HS-27A (cell line): Measurements from ENCODE around the gene ECM1.
A peak's percentile ranks its signal among the peaks of the same experiment; 100 is the strongest.

Experiments used
- DNase-seq: peaks from one replicate; pipeline ENCODE4 v3.0.0-alpha.2; 2012; ENCODE audit warnings: low read depth, missing footprints

Gene ECM1

DNA sequence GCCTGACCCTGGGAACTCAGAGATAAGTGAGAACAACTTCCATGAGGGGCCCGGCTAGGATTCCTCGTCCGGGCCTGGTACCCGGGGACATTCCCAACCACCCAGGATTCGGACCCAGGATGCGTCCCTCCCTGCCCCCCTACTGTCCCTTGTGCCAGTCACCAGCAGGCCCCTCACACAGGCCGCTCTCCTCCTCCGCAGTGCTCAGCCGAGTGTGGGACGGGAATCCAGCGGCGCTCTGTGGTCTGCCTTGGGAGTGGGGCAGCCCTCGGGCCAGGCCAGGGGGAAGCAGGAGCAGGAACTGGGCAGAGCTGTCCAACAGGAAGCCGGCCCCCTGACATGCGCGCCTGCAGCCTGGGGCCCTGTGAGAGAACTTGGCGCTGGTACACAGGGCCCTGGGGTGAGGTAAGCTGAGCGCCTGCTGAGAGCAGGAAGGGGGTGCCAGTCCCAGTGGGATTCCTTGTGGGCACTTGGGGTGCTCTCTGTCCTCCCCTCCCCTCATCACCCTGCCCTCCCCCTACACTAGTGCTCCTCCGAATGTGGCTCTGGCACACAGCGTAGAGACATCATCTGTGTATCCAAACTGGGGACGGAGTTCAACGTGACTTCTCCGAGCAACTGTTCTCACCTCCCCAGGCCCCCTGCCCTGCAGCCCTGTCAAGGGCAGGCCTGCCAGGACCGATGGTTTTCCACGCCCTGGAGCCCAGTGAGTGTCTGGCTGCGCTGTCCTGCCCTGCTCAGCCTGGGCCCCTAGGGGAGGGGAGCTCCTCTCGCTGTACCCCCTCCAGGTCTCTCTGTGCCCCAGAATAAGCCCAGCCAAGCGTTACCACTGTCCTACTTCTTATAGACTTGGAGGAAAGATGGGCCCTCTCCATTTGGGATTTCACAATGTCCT lies 51.1 kb downstream of the ECM1 start:
- DNase-seq, result no peak

DNA sequence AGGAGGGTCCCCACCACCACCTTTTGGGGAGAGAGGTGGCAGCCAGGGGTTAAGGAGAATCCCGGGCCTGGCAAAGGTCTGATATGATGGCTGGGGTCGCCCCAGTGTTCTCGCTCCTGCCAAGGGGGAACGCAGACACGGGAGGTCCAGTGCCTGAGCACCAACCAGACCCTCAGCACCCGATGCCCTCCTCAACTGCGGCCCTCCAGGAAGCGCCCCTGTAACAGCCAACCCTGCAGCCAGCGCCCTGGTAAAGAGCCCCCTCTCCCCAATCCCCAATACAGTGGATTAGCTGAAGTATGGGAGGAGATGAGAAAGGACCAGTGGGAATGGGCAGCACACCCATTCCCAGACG lies 51.7 kb downstream of the ECM1 start:
- no peak for DNase-seq

DNA sequence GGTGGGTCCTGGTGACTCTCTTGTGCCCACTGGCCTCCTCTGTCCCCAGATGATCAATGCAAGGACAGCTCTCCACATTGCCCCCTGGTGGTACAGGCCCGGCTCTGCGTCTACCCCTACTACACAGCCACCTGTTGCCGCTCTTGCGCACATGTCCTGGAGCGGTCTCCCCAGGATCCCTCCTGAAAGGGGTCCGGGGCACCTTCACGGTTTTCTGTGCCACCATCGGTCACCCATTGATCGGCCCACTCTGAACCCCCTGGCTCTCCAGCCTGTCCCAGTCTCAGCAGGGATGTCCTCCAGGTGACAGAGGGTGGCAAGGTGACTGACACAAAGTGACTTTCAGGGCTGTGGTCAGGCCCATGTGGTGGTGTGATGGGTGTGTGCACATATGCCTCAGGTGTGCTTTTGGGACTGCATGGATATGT lies 52.1 kb downstream of the ECM1 start:
- no peak for DNase-seq

DNA sequence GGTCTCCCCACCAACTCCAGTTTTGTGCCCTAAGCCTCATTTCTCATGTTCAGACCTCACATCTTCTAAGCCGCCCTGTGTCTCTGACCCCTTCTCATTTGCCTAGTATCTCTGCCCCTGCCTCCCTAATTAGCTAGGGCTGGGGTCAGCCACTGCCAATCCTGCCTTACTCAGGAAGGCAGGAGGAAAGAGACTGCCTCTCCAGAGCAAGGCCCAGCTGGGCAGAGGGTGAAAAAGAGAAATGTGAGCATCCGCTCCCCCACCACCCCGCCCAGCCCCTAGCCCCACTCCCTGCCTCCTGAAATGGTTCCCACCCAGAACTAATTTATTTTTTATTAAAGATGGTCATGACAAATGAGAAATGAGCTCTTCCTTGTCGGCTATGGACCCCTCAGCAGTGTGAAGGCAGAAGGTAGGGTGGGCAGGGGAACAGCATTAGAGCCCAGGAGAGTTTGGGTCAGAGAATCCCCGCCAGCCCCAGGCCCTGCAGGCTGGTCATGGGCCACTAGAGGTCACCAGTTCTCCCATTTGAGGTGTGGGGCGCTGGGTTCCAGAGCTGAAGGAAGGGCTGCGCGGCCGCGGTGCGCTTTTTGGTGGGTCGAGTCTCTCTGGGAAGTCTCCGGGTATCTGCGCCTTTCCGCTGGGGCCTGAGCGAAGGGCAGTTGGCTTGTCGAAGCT lies 52.8 kb downstream of the ECM1 start:
- no peak for DNase-seq

DNA sequence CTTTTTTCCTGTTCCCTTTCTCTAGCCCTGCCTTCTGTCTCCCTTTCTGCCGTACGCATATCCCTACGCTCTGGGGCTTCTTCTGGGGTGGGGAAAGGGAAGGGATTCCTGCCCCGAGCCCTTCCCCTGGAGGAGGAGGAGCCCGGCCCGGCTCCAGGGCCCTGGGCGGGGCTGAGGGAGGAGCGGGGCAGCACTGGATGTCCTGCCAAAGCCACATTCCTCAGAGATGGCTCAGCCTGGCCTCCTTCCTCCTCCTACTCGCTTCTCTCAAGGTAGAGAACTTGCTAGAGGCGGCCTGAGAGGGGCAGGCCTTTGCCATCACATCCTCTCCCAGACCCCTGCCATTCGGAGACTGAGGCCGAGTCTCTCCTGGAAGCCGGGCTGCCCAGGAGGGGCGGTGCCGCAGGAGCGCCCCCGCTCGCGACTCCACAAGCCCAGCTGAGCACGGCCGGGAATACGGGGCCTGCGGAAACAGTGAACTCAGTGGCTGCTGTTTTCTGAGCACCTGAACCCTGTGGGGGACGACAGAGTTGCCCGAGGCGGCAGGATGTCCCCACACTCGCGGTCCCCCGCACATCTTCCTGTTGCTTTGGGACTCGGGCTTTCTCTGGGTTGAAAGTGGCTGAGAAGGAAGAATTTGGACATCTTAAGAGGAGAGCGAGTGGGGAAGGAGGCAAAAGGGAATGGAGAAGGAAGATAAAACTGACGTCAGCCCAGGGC lies 53.5 kb downstream of the ECM1 start:
- peak; percentile 95 for DNase-seq

DNA sequence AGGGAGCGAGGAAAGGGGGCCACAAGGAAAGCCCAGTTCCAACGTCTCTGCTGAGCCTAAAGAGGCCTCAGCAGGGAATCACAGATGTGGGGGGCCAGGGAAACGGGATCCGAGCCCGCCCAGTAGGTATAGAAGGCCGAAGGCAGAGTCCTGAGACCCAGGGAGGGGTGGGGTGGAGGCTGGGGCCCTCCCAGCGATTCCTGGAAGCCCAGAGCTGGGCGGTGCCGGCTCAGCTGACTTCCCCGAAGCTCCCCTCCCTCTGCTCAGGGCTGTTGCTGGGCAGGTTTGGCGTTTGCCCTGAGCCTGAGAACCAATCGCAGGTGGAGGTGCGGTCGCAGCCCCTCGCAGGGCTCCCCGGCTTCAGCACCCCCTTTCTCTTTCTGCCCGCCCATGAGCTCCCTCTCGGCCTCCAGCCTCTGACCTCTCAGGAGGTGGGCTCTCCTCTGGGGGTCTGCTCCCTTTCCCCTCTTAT lies 54.1 kb downstream of the ECM1 start:
- no peak for DNase-seq

DNA sequence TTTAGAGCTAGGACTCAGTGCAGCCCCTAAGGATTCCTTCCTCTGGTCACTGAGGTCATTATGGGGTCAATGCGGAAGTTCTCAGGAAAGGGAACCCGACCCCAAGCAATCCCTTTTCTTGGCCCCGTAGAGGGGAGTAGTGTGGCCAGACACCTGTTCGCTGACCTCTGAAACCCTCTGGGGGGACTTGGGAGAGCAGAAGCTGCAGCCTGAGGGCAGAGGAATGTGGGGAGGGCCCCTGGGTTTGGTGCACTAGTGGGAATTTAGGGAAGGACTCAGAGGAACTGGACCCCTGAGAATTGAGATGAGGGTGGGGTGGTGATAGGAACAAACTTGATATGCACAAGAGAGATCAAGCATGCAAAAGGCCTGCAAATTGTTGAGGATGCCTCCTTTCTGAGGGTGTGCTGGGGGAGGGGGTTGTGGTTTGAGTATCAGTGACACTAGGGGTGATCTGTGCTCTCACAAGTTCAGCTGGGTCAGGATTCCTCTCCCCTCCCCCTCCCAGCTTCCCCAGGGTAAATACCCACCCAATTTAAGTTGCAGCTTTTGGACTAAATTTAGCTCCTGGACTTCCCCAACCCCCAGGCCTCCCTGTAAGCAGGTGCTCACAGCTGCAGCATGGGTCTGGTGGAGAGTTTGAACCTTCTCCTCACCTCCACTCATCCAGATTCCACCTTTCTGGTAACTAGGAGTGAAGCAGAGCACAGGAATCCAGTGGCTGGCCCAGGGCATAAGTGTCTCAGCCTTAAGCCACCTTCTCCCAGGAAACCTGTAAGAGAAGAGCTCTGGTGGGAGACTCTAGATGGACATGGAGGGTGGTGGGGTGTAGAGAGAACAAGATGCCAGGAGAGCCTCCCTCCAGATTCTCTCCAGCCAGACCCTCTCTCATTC lies 54.8 kb downstream of the ECM1 start:
- DNase-seq, result no peak
